AG04449 (cell line): ENCODE measurements around the gene SYT17.

Experiments used
- CTCF ChIA-PET: fragments of 350-600 bp; formaldehyde crosslinking; extraction: SDS; loops from one replicate; lab custom pipeline; 2021; ENCODE audit warnings: antibody characterized with exemption; lab: Yijun Ruan, JAX
- POLR2A ChIA-PET: fragments of 400-600, 350-600 bp; formaldehyde crosslinking; extraction: SDS; loops from one replicate; lab custom pipeline; 2020; ENCODE audit warnings: antibody characterized with exemption, inconsistent platforms; lab: Yijun Ruan, JAX
- DNase-seq: peaks from one replicate; pipeline ENCODE4 v3.0.0-alpha.2; 2010; ENCODE audit warnings: low read depth, low spot score
- H3K4me3 ChIP-seq: 2 replicates; pipeline ENCODE4 v1.5.1; 2011; ENCODE audit warnings: low read depth, mild to moderate bottlenecking, control low read depth, low read length
- CTCF ChIP-seq: IDR thresholded peaks from one replicate; pipeline ENCODE4 v1.5.1; 2011; ENCODE audit warnings: mild to moderate bottlenecking, moderate library complexity, low read length, control low read depth, inconsistent platforms; ENCODE audit not compliant: insufficient read depth; ENCODE audit errors: missing control alignments

The SYT17 gene

DNA sequence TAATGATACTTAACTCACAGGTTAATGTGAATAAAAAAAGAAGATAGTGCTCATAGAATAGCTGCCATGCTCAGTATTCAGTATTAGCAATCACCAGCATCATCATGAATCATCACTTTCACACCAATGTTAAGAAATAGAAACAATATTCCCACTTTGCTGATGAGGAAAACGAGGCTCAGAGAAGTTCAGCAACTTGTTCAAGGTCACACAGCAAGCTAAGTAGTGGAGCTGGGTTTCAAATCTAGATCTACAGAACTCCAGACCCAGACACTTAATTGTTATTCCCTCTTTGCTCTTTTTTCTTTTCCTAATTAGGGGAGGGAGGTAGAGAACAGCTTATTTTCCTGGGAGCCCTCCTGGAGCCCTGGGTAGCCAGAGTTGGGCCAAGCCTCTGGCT, 140.4 kb downstream of the SYT17 start:
- no peak for TF ChIP-seq CTCF
- no peak overlapping the region for H3K4me3 ChIP-seq
- POLR2A ChIA-PET, result no interaction called here
- no peak for DNase-seq
- CTCF ChIA-PET, result interaction anchor here (1.0 kb wide), 1 partner anchor 15 kb away, joined by 3 read pairs; no protein-coding TSS in a partner anchor

GRCh38 chr16:19309178-19309577, 141.1 kb downstream of the SYT17 start:
- DNase-seq, result no peak
- TF ChIP-seq CTCF, result no peak
- POLR2A ChIA-PET, result no interaction called here
- CTCF ChIA-PET, result interaction anchor here (1.0 kb wide), 1 partner anchor 14 kb away, joined by 3 read pairs; no protein-coding TSS in a partner anchor
- H3K4me3 ChIP-seq, result no peak overlapping the region

GRCh38 chr16:19314718-19315425, 146.8 kb downstream of the SYT17 start:
- ChIA-PET POLR2A (no interaction called here), CTCF (no interaction called here)
- no peak overlapping the region for H3K4me3 ChIP-seq
- no peak for TF ChIP-seq CTCF
- no peak for DNase-seq

GRCh38 chr16:19315889-19316433, 147.9 kb downstream of the SYT17 start:
- no peak for TF ChIP-seq CTCF
- CTCF ChIA-PET, result no interaction called here
- DNase-seq, result no peak

DNA sequence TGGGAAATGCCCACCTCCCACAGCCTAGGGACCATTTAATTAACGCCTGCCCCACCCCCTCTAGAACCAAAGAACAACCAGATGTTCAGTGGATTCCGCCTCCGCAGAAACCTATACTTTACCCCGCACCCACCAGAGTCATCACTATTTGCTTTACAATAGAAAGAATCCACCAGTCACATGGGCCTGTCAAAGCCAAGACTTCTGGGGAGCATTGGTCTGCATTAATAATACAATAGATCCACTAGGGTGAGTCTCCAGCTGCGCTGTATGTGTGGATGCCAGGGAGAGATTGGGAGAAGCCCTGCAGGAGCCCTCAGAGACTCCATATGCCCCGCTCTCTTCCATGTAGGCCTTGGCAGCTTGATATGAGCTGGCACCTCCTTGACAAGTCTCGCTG, 148.8 kb downstream of the SYT17 start:
- TF ChIP-seq CTCF, result no peak
- ChIA-PET POLR2A (no interaction called here), CTCF (no interaction called here)
- no peak overlapping the region for H3K4me3 ChIP-seq
- DNase-seq, result no peak

More at GRCh38 chr16:19315889-19316433, 147.9 kb downstream of the SYT17 start:
- H3K4me3 ChIP-seq, result no peak overlapping the region
- POLR2A ChIA-PET, result no interaction called here
